ENCODE data around the gene LAMA5.

GRCh38 chr20:62396367-62397239 lies 29.5 kb upstream of the LAMA5 start:
- no peak for TF ChIP-seq CTCF (IDR thresholded peaks at IDR 0.05 in 4 of 5, conservative IDR thresholded peaks at IDR 0.05 in 1 of 5)
- no peak for TF ChIP-seq POLR2A (IDR thresholded peaks at IDR 0.05)

All from gastrocnemius medialis (tissue), 4 donors.